ENCODE results near the gene FRMD1. TPM values are rescaled to one million over a fixed set of nuclear protein-coding genes. Genes with fewer than 3 reads are reported as not detected.

The FRMD1 gene
- total RNA-seq, 6 donors from 2014 or later = not detected

GRCh38 chr6:168040856-168041496 is 38.0 kb downstream of the FRMD1 start:
- Histone ChIP-seq H3K9me3 (peaks cover 24 to 37% (median 28%) of the 10 kb centered on the region in 4 donors), H3K27me3 (no peaks in the 10 kb centered on the region), H3K27ac (no peak overlapping the region), H3K4me1 (peaks cover 8 to 16% (median 12%) of the 10 kb centered on the region in 4 donors), H3K36me3 (no peaks in the 10 kb centered on the region), H3K4me3 (no peak overlapping the region)
- TF ChIP-seq POLR2A (IDR thresholded peaks at IDR 0.05) (no peak), CTCF (IDR thresholded peaks at IDR 0.05) (no peak), EP300 (IDR thresholded peaks at IDR 0.05) (no peak), POLR2AphosphoS5 (IDR thresholded peaks at IDR 0.05) (no peak)
- ATAC-seq (ENCODE audit: low FRiP score in 2 of 2) (no peak), DNase-seq (no peak)
- WGBS, 2 donors = 87 to 94% methylated on average over 12 to 15 of the region's 15 CpGs

- 87 to 94% methylated on average over 8 to 12 of the region's 13 CpGs for WGBS, 2 donors
- ATAC-seq (ENCODE audit: low FRiP score in 2 of 2) (no peak), DNase-seq (no peak)
- Histone ChIP-seq H3K4me1 (peaks cover 9 to 13% (median 10%) of the 10 kb centered on the region in 4 donors), H3K36me3 (no peaks in the 10 kb centered on the region), H3K9me3 (peaks cover 24 to 37% (median 28%) of the 10 kb centered on the region in 4 donors), H3K27ac (no peak overlapping the region), H3K27me3 (no peaks in the 10 kb centered on the region), H3K4me3 (no peak overlapping the region)
- no peak for TF ChIP-seq CTCF (IDR thresholded peaks at IDR 0.05)
- TF ChIP-seq EP300 (IDR thresholded peaks at IDR 0.05) = no peak
- TF ChIP-seq POLR2A (IDR thresholded peaks at IDR 0.05) = no peak
- TF ChIP-seq POLR2AphosphoS5 (IDR thresholded peaks at IDR 0.05) = no peak
Observed at GRCh38 chr6:168039849-168040248, 39.2 kb downstream of the FRMD1 start.

DNA sequence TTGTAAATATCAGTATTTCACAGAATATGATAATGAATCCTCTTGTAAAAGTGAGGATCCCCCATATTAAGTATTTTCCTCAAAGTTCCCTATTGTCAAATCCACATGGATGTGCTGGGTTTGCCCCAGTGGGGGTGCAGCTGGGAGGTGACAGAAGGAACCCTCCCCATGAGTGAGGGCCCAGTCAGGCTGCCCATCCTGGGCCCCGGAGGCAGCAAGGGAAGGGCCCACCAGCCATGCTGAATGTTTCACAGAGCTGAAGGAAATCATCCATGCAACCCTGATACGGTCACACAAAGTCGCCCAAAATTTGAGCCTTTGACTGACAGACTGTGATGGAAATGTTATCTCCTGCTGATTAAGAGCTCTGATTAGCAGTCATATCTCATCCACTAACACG is 39.7 kb downstream of the FRMD1 start:
- no peak for TF ChIP-seq POLR2A (IDR thresholded peaks at IDR 0.05)
- TF ChIP-seq EP300 (IDR thresholded peaks at IDR 0.05) = no peak
- no peak for TF ChIP-seq CTCF (IDR thresholded peaks at IDR 0.05)
- TF ChIP-seq POLR2AphosphoS5 (IDR thresholded peaks at IDR 0.05) = no peak
- Histone ChIP-seq H3K27me3 (no peaks in the 10 kb centered on the region), H3K9me3 (peaks cover 24 to 37% (median 28%) of the 10 kb centered on the region in 4 donors), H3K4me1 (peaks cover 10 to 13% (median 11%) of the 10 kb centered on the region in 4 donors), H3K4me3 (no peak overlapping the region), H3K27ac (no peak overlapping the region), H3K36me3 (no peaks in the 10 kb centered on the region)
- WGBS, 2 donors = 89 to 96% methylated on average over 4 of the region's 4 CpGs
- ATAC-seq (ENCODE audit: low FRiP score in 2 of 2) = no peak
- no peak for DNase-seq

- TF ChIP-seq CTCF (IDR thresholded peaks at IDR 0.05) (no peak), EP300 (IDR thresholded peaks at IDR 0.05) (no peak), POLR2AphosphoS5 (IDR thresholded peaks at IDR 0.05) (no peak), POLR2A (IDR thresholded peaks at IDR 0.05) (no peak)
- no peak overlapping the region for H3K27ac ChIP-seq
- no peak for ATAC-seq (ENCODE audit: low FRiP score in 2 of 2)
- peaks cover 10 to 13% (median 11%) of the 10 kb centered on the region in 4 donors for H3K4me1 ChIP-seq
- H3K9me3 ChIP-seq = peaks cover 24 to 37% (median 28%) of the 10 kb centered on the region in 4 donors
- H3K27me3 ChIP-seq = no peaks in the 10 kb centered on the region
- H3K36me3 ChIP-seq = no peaks in the 10 kb centered on the region
- H3K4me3 ChIP-seq = no peak overlapping the region
- WGBS, 2 donors = 90 to 92% methylated on average over 13 of the region's 13 CpGs
- no peak for DNase-seq
Observed at GRCh38 chr6:168038576-168039140, 40.4 kb downstream of the FRMD1 start.

All from upper lobe of left lung (tissue), 6 donors.